GM12878 (cell line): ENCODE measurements around the gene SBNO2. TPM values are rescaled to one million over a fixed set of nuclear protein-coding genes. Genes with fewer than 3 reads are reported as not detected.

Experiments used
- ATAC-seq: fragments of 200-7000 bp; cut with Tn5 transposase; 3 replicates; pipeline ENCODE4 v1.9.1; 2020; ENCODE audit warnings: mild to moderate bottlenecking, moderate library complexity
- BruUV-seq: library from RNA; stranded (reverse); fragments of 400-500 nt; replicated peaks from 2 replicates; lab custom pipeline; 2021; lab: Mats Ljungman, UMichigan
- CTCF ChIA-PET: fragments of 300-600 bp; sonication (Branson Sonifier 250); formaldehyde crosslinking; extraction: SDS; loops from one replicate; lab custom pipeline; 2021; ENCODE audit warnings: inconsistent platforms; lab: Yijun Ruan, JAX
- POLR2A ChIA-PET: fragments of 350-600 bp; formaldehyde crosslinking; extraction: SDS; loops from one replicate; lab custom pipeline; 2021; ENCODE audit warnings: inconsistent platforms; lab: Charles Lee
- RAD21 ChIA-PET: fragments of 300-600 bp; sonication (Branson Sonifier 250); formaldehyde crosslinking; loops from one replicate; lab custom pipeline; 2023; ENCODE audit warnings: antibody characterized with exemption; ENCODE audit not compliant: unreplicated experiment; lab: Charles Lee
- SMC1A ChIA-PET: fragments of 300-600 bp; sonication (Branson Sonifier 250); formaldehyde crosslinking; loops from one replicate; lab custom pipeline; 2023; ENCODE audit not compliant: unreplicated experiment, uncharacterized antibody; lab: Charles Lee
- DNase-seq: peaks from one replicate; pipeline ENCODE4 v3.0.0-alpha.2; 2011; ENCODE audit warnings: low read depth, low spot score
- FAIRE-seq: peaks from 3 replicates; lab custom pipeline; 2011; peaks lifted over from hg19 to GRCh38; lab: Jason Lieb, UNC
- H2AFZ ChIP-seq: 2 replicates; pipeline ENCODE4 v1.6.0; 2011; ENCODE audit warnings: low read depth, low read length, control low read depth; ENCODE audit not compliant: control insufficient read depth
- H3K27ac ChIP-seq: 2 replicates; pipeline ENCODE4 v1.5.1; 2011; ENCODE audit warnings: control low read depth; ENCODE audit not compliant: control insufficient read depth, insufficient read depth
- H3K27me3 ChIP-seq, 2 experiments: replicated peaks in 1 of 2; 2 replicates each; pipeline versions ENCODE4 v1.6.0 to v1.6.1; 2011; ENCODE audit warnings: low read length in 1 of 2; ENCODE audit not compliant: control insufficient read depth in 2 of 2, insufficient read depth in 2 of 2
- H3K36me3 ChIP-seq, 2 experiments: 2 replicates each; pipeline ENCODE4 v1.5.1; 2011; ENCODE audit warnings: low read length in 1 of 2; ENCODE audit not compliant: control insufficient read depth in 2 of 2, insufficient read depth in 2 of 2
- H3K4me1 ChIP-seq: 2 replicates; pipeline ENCODE4 v1.6.1; 2011; ENCODE audit warnings: mild to moderate bottlenecking, low read length, moderate library complexity, mixed read lengths; ENCODE audit not compliant: control insufficient read depth, insufficient read depth
- H3K4me2 ChIP-seq: 2 replicates; pipeline ENCODE4 v1.6.0; 2011; ENCODE audit warnings: control low read depth; ENCODE audit not compliant: control insufficient read depth, insufficient read depth
- H3K4me3 ChIP-seq: fragments of 200-600 bp; sonication (generic); 2 replicates; pipeline ENCODE4 v1.5.1; 2016
- H3K79me2 ChIP-seq: 2 replicates; pipeline ENCODE4 v1.6.0; 2011; ENCODE audit warnings: low read length; ENCODE audit not compliant: control insufficient read depth, insufficient read depth
- H3K9ac ChIP-seq: 2 replicates; pipeline ENCODE4 v1.8.0; 2011; ENCODE audit warnings: low read length, control low read depth, mixed read lengths; ENCODE audit not compliant: control insufficient read depth, insufficient read depth
- H3K9me3 ChIP-seq: replicated peaks from 3 replicates; pipeline ENCODE4 v1.5.1; 2011; ENCODE audit warnings: mild to moderate bottlenecking, low read length; ENCODE audit not compliant: control insufficient read depth, insufficient read depth
- H4K20me1 ChIP-seq: 2 replicates; pipeline ENCODE4 v1.6.0; 2011; ENCODE audit not compliant: control insufficient read depth, insufficient read depth
- CUX1 ChIP-seq: IDR thresholded peaks from 2 replicates; pipeline ENCODE4 v1.6.1; 2012; ENCODE audit warnings: improper control_type of control experiment, low read depth, low read length; ENCODE audit not compliant: insufficient replicate concordance
- EP300 ChIP-seq, 2 experiments: fragments of 150-350 bp in 1 of 2; IDR thresholded peaks; 2 replicates each; pipeline ENCODE4 v1.6.1; 2011 to 2012; ENCODE audit warnings: low read depth in 2 of 2, low read length in 2 of 2, borderline replicate concordance in 1 of 2, improper control_type of control experiment in 1 of 2, inconsistent platforms in 1 of 2; ENCODE audit not compliant: control insufficient read depth in 1 of 2
- HCFC1 ChIP-seq: fragments of 150-350 bp; IDR thresholded peaks from 2 replicates; pipeline ENCODE4 v1.6.1; 2014; ENCODE audit warnings: low read length
- HDAC2 ChIP-seq: fragments of 200-600 bp; sonication (generic); IDR thresholded peaks from 2 replicates; pipeline ENCODE4 v1.6.1; 2017
- NFIC ChIP-seq: IDR thresholded peaks from 2 replicates; pipeline ENCODE4 v1.6.1; 2012; ENCODE audit warnings: low read depth, mild to moderate bottlenecking, inconsistent platforms, low read length, moderate library complexity
- SMAD1 ChIP-seq: fragments of 450-650 bp; IDR thresholded peaks from 2 replicates; pipeline ENCODE4 v1.6.1; 2018; ENCODE audit warnings: mild to moderate bottlenecking, low read depth; ENCODE audit not compliant: partially characterized antibody
- ZNF207 ChIP-seq: fragments of 450-650 bp; IDR thresholded peaks from 2 replicates; pipeline ENCODE4 v1.6.1; 2014; ENCODE audit warnings: antibody characterized with exemption, mild to moderate bottlenecking, borderline replicate concordance
- WGBS: methylation state at CpG from one replicate; pipeline ENCODE4 v1.1.6; 2016; ENCODE audit warnings: low lambda C conversion rate; ENCODE audit not compliant: insufficient replicate concordance, insufficient coverage; ENCODE audit errors: missing lambda C conversion rate; 5-methylcytosine and 5-hydroxymethylcytosine counted together
- in situ Hi-C: fragments of 300-500 bp; cut with MboI; formaldehyde crosslinking; loops from 9 replicates; pipeline ENCODE4 v1.14.3; 2018; ENCODE audit warnings: mixed read lengths
- intact Hi-C: fragments of 100-400 bp; cut with micrococcal nuclease; formaldehyde crosslinking; loops from one replicate; pipeline ENCODE4 v1.14.2; 2022; ENCODE audit not compliant: unreplicated experiment
- polyA plus RNA-seq, 11 experiments: library from polyadenylated mRNA; depleted of rRNA in 4 of 11; unstranded in 6 of 11; stranded (reverse) in 5 of 11; fragments of >200 nt; fragmentation: Nextera tagmentation in 4 of 11; fragmentation: Illumina TruSeq in 1 of 11; extraction: Ambion mirVana in 4 of 11; extraction: Trizol in 1 of 11; gene quantifications; 1 replicate in 1 of 11; 2 replicates in 10 of 11; pipeline versions ENCODE4 v1.2.1 to v1.2.3, GENCODE V29; 2011 to 2016; ENCODE audit warnings: inconsistent platforms in 2 of 11, missing spikeins in 2 of 11, low read depth in 1 of 11
- total RNA-seq, 4 experiments: library from RNA; depleted of rRNA in 3 of 4; stranded (reverse); fragments of >200 nt in 3 of 4; fragmentation: Illumina TruSeq in 1 of 4; extraction: Trizol in 1 of 4; gene quantifications; 2 replicates each; pipeline versions ENCODE4 v1.2.1 to v1.2.3, GENCODE V29; 2013 to 2021
- TF ChIP-seq, protein P1 (sequence below): fragments of 150-350 bp; IDR thresholded peaks from 2 replicates; pipeline ENCODE4 v1.6.1; 2014; ENCODE audit warnings: mild to moderate bottlenecking, low read depth, low read length
- TF ChIP-seq, protein P2 (sequence below): IDR thresholded peaks from 2 replicates; pipeline ENCODE4 v1.6.1; 2011; ENCODE audit warnings: low read depth, mild to moderate bottlenecking, low read length, moderate library complexity, borderline replicate concordance; ENCODE audit errors: extremely low read depth
- TF ChIP-seq, protein P3 (sequence below): fragments of 450-650 bp; IDR thresholded peaks from 2 replicates; pipeline ENCODE4 v1.6.1; 2016; ENCODE audit warnings: mild to moderate bottlenecking, moderate library complexity, borderline replicate concordance

Gene SBNO2
- total and polyA plus RNA-seq, 10 of the 15 experiments (the other 5 are each of a cell fraction or from before 2014, with no cell fraction given), result 0.08 to 44.6 (median 5.4) TPM

GRCh38 chr19:1169921-1170885, 3.9 kb downstream of the SBNO2 start:
- Histone ChIP-seq H2AFZ (no peak overlapping the region), H3K79me2 (peaks cover 53% of the 10 kb centered on the region), H3K27me3 (no peaks in the 10 kb centered on the region), H3K9me3 (peaks cover 1% of the 10 kb centered on the region; the same call in 1 of the 3 replicates), H3K4me3 (no peak overlapping the region), H3K4me1 (peaks cover 11% of the 10 kb centered on the region), H3K27ac (no peak overlapping the region), H4K20me1 (no peaks in the 10 kb centered on the region), H3K9ac (no peak overlapping the region), H3K4me2 (no peak overlapping the region), H3K36me3 (peaks cover 5% of the 10 kb centered on the region in 2 experiments; a peak in 3 of 4 replicates)
- no peak for ATAC-seq
- FAIRE-seq, result no peak
- 95% methylated on average over 50 of the region's 52 CpGs for WGBS
- DNase-seq, result no peak
- intact Hi-C loops (loop anchor here (5.0 kb wide), 1 partner anchor 38 kb away; no protein-coding TSS in a partner anchor), in situ Hi-C loops (no loop called here)
- RAD21 ChIA-PET, result no interaction called here
- POLR2A ChIA-PET, result no interaction called here
- BruUV-seq, result no TSS peak
- CTCF ChIA-PET, result no interaction called here
- SMC1A ChIA-PET, result no interaction called here
- TF ChIP-seq CUX1 (no peak), HDAC2 (no peak), HCFC1 (no peak), NFIC (no peak), ZNF207 (no peak), SMAD1 (no peak), EP300 (IDR thresholded peaks at IDR 0.05; ENCODE audit: borderline replicate concordance in 1 of 2, control insufficient read depth in 1 of 2, low read depth in 2 of 2, low read length in 2 of 2) (no peak)
- TF ChIP-seq, protein P1, sequence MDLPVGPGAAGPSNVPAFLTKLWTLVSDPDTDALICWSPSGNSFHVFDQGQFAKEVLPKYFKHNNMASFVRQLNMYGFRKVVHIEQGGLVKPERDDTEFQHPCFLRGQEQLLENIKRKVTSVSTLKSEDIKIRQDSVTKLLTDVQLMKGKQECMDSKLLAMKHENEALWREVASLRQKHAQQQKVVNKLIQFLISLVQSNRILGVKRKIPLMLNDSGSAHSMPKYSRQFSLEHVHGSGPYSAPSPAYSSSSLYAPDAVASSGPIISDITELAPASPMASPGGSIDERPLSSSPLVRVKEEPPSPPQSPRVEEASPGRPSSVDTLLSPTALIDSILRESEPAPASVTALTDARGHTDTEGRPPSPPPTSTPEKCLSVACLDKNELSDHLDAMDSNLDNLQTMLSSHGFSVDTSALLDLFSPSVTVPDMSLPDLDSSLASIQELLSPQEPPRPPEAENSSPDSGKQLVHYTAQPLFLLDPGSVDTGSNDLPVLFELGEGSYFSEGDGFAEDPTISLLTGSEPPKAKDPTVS, result no peak
- TF ChIP-seq, protein P2, sequence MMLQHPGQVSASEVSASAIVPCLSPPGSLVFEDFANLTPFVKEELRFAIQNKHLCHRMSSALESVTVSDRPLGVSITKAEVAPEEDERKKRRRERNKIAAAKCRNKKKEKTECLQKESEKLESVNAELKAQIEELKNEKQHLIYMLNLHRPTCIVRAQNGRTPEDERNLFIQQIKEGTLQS, result no peak
- TF ChIP-seq, protein P3, sequence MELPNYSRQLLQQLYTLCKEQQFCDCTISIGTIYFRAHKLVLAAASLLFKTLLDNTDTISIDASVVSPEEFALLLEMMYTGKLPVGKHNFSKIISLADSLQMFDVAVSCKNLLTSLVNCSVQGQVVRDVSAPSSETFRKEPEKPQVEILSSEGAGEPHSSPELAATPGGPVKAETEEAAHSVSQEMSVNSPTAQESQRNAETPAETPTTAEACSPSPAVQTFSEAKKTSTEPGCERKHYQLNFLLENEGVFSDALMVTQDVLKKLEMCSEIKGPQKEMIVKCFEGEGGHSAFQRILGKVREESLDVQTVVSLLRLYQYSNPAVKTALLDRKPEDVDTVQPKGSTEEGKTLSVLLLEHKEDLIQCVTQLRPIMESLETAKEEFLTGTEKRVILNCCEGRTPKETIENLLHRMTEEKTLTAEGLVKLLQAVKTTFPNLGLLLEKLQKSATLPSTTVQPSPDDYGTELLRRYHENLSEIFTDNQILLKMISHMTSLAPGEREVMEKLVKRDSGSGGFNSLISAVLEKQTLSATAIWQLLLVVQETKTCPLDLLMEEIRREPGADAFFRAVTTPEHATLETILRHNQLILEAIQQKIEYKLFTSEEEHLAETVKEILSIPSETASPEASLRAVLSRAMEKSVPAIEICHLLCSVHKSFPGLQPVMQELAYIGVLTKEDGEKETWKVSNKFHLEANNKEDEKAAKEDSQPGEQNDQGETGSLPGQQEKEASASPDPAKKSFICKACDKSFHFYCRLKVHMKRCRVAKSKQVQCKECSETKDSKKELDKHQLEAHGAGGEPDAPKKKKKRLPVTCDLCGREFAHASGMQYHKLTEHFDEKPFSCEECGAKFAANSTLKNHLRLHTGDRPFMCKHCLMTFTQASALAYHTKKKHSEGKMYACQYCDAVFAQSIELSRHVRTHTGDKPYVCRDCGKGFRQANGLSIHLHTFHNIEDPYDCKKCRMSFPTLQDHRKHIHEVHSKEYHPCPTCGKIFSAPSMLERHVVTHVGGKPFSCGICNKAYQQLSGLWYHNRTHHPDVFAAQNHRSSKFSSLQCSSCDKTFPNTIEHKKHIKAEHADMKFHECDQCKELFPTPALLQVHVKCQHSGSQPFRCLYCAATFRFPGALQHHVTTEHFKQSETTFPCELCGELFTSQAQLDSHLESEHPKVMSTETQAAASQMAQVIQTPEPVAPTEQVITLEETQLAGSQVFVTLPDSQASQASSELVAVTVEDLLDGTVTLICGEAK, result no peak
